MG63 (cell line): ENCODE results near the gene INTS2. TPM values are rescaled to one million over a fixed set of nuclear protein-coding genes. Genes with fewer than 3 reads are reported as not detected.
"Not testable (repeated sequence)": the region's sequence is repeated elsewhere in the genome, so short reads cannot be mapped to it uniquely, and the experiment has no call there.

ENCODE experiments used
- DNase-seq: peaks from one replicate; pipeline ENCODE4 v3.0.0-alpha.2; 2020
- H3K27me3 ChIP-seq: fragments of 250-450 bp; sonication (Bioruptor Pico); 2 replicates; pipeline ENCODE4 v1.5.1; 2020; ENCODE audit warnings: mild to moderate bottlenecking, moderate library complexity
- H3K36me3 ChIP-seq: fragments of 250-450 bp; sonication (Bioruptor Pico); 2 replicates; pipeline ENCODE4 v1.5.1; 2020; ENCODE audit warnings: mild to moderate bottlenecking, moderate library complexity
- H3K4me3 ChIP-seq: fragments of 250-450 bp; sonication (Bioruptor Pico); 2 replicates; pipeline ENCODE4 v1.5.1; 2020; ENCODE audit warnings: mild to moderate bottlenecking, moderate library complexity
- H3K9me3 ChIP-seq: fragments of 250-450 bp; sonication (Bioruptor Pico); 2 replicates; pipeline ENCODE4 v1.5.1; 2020; ENCODE audit warnings: mild to moderate bottlenecking, moderate library complexity
- total RNA-seq: library from RNA; depleted of rRNA; stranded (reverse); fragments of >200 nt; shearing (Covaris generic); gene quantifications from 2 replicates; pipeline ENCODE4 v1.2.3, GENCODE V29; 2014; ENCODE audit warnings: low replicate concordance

Gene INTS2
- total RNA-seq, 1 experiment from 2014 or later = 8.1 TPM

GRCh38 chr17:61908292-61909037 lies 19.3 kb downstream of the INTS2 start:
- H3K9me3 ChIP-seq = no peaks in the 10 kb centered on the region
- DNase-seq = no peak
- no peaks in the 10 kb centered on the region for H3K27me3 ChIP-seq
- H3K36me3 ChIP-seq = peaks cover 70% of the 10 kb centered on the region
- no peak overlapping the region for H3K4me3 ChIP-seq

- no peaks in the 10 kb centered on the region for H3K9me3 ChIP-seq
- H3K36me3 ChIP-seq = peaks cover 65% of the 10 kb centered on the region
- H3K4me3 ChIP-seq = no peak overlapping the region
- H3K27me3 ChIP-seq = no peaks in the 10 kb centered on the region
- no peak for DNase-seq
Measured at GRCh38 chr17:61907361-61907760, 20.4 kb downstream of the INTS2 start.

DNA sequence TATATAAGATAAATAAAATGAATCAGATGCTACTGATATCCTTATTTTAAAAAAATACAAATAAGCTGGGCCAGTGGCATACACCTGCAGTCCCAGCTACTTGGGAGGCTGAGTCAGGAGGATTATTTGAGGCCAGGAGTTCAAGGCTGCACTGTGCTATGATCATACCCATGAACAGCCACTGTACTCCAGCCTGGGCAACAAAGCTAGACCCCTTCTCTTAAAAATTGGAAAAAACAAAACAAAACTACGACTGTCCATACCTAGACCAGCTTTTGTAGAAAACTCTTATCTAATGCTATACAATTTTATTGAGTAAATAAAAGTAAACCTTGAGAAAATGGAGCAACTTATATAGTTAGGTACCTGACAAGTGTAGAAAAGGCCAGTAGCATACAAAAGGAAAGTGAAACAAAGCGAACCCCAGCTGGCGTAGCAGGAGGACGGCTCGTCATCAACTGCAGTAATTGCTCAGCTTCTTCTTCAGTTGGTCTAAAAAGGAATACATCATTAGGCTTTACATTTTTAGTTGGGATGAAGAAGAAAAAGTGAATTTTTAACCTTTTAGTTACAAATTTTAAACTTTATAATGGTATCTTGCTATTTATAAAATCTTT lies 23.6 kb downstream of the INTS2 start:
- no peak for DNase-seq
- Histone ChIP-seq H3K4me3 (no peak overlapping the region), H3K27me3 (no peaks in the 10 kb centered on the region), H3K36me3 (peaks cover 47% of the 10 kb centered on the region), H3K9me3 (no peaks in the 10 kb centered on the region)

GRCh38 chr17:61903251-61903650 lies 24.5 kb downstream of the INTS2 start:
- no peaks in the 10 kb centered on the region for H3K27me3 ChIP-seq
- no peak overlapping the region for H3K4me3 ChIP-seq
- H3K9me3 ChIP-seq = no peaks in the 10 kb centered on the region
- DNase-seq = no peak
- peaks cover 46% of the 10 kb centered on the region for H3K36me3 ChIP-seq

DNA sequence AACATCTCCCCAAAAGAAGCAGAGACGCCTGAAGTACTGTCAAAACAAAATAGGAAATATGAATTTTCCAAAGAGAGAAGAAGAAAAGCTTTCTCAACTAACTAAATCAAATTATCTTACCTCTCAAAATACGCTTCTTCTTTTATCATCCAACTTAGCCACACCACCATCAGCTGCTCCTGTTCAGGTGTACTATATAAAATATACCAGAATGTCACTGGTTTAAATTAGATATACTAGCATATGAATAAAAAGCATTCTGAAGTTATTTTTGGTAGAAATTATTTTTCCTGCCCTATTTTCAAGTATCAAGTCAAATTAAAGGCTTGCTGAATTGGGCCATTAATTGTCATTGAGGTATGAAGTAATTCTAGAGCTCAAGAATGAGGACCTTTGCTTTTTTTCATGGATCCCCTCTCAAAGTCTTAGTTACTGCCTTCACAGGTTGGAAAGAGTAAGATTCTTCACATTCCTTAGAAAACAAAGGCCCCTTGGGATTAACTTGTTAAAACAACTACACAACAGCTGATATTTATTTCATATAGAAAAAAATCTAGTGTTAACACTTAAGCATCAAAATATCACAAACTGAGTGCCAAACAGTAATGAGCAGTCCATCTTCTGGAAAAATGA lies 30.1 kb downstream of the INTS2 start:
- no peak overlapping the region for H3K4me3 ChIP-seq
- H3K36me3 ChIP-seq = peaks cover 34% of the 10 kb centered on the region
- no peaks in the 10 kb centered on the region for H3K27me3 ChIP-seq
- no peak for DNase-seq
- no peaks in the 10 kb centered on the region for H3K9me3 ChIP-seq

DNA sequence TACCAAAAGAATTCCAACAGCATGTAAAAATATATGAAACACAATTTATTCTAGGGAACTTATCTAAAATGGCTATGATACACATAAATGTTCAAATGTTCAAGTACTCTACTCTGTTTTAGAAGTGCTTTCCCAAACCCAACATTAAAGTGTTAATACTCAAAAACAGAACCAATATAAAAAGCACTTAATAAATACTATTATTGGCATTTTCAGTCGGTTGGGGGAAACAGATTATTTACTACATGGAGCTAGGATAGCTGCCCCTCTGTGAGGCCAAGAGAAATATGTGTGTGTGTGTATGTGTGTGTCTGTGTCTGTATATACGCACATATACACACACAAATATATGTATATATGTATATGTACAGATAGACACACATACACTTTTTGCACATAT lies 32.4 kb downstream of the INTS2 start:
- no peak overlapping the region for H3K4me3 ChIP-seq
- no peak for DNase-seq
- no peaks in the 10 kb centered on the region for H3K27me3 ChIP-seq
- peaks cover 24% of the 10 kb centered on the region for H3K36me3 ChIP-seq
- H3K9me3 ChIP-seq = no peaks in the 10 kb centered on the region

- H3K36me3 ChIP-seq = peaks cover 28% of the 10 kb centered on the region
- not testable (repeated sequence) for H3K9me3 ChIP-seq, DNase-seq, H3K4me3 ChIP-seq, H3K27me3 ChIP-seq
Measured at GRCh38 chr17:61894310-61894709, 33.5 kb downstream of the INTS2 start.

- not testable (repeated sequence) for H3K4me3 ChIP-seq, DNase-seq, H3K27me3 ChIP-seq, H3K9me3 ChIP-seq
- peaks cover 36% of the 10 kb centered on the region for H3K36me3 ChIP-seq
Measured at GRCh38 chr17:61887733-61888132, 40.0 kb downstream of the INTS2 start.

GRCh38 chr17:61885865-61886264 lies 41.9 kb downstream of the INTS2 start:
- DNase-seq = peak; percentile 41
- peaks cover 44% of the 10 kb centered on the region for H3K36me3 ChIP-seq
- not testable (repeated sequence) for H3K9me3 ChIP-seq, H3K4me3 ChIP-seq, H3K27me3 ChIP-seq

DNA sequence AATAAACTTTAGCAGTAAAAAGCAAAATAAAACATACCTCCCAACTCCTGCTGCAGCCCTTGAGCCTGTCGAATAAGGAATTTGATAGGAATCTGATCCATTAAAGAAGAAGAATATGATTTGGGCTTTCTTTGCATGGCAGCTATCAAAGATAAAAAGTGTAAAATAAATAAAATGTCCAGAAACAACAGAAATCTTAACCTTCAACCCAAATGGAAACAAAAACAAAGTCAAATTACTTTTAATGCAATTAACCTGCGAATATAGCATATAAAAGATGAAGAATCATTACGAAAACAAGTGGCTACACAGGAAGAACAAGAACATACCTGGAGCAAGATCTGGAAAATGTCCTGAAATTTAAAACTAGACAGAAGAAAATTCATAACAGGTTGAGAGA lies 42.9 kb downstream of the INTS2 start:
- Histone ChIP-seq H3K27me3 (no peaks in the 10 kb centered on the region), H3K4me3 (no peak overlapping the region), H3K36me3 (peaks cover 40% of the 10 kb centered on the region), H3K9me3 (0 out of 2 replicates have a peak, but pooled peaks cover 6% of the 10 kb centered on the region)
- DNase-seq = no peak

DNA sequence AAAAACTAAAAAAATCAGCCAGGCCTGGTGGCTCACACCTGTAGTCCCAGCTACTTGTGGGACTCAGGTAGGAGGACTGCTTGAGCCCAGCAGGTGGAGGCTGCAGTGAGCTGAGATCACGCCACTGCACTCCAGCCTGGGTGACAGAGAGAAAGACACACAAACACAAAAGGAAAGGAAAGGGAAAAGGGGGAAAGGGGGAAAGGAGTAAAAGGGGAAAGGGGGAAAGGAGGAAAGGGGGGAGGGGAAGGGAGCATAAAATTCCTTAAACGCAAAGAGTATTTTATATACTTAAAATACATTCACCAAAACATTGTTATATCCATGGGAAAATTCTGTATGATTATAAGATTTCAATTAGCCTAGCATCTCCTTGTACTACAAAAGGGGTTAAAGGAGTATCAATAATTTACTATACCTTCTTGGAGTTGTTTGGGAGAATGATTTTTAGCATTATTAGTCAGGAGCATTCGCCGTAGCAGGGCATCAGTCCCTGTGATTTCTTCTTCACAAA lies 47.1 kb downstream of the INTS2 start:
- no peak for DNase-seq
- Histone ChIP-seq H3K27me3 (no peaks in the 10 kb centered on the region), H3K9me3 (no peaks in the 10 kb centered on the region), H3K36me3 (peaks cover 34% of the 10 kb centered on the region), H3K4me3 (no peak overlapping the region)

GRCh38 chr17:61878984-61879612 lies 48.7 kb downstream of the INTS2 start:
- Histone ChIP-seq H3K9me3 (no peaks in the 10 kb centered on the region), H3K4me3 (no peak overlapping the region), H3K36me3 (peaks cover 32% of the 10 kb centered on the region), H3K27me3 (no peaks in the 10 kb centered on the region)
- no peak for DNase-seq

DNA sequence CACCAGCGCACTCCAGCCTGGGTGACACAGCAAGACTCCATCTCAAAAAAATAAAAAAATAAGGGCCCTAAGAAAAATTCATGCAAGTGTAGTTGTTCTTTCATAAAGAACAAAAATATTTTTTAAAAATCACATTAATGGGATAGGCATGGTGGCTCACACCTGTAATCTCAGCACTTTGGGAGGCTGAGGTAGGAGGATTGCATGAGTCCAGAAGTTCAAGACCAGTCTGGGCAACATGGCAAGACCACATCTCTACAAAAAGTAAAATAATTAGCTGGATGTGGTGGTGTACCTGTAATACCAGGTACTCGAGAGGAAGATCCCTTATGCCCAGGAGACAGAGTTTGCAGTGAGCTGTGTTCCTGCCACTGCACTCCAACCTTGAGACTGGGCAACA lies 49.3 kb downstream of the INTS2 start:
- Histone ChIP-seq H3K9me3 (no peaks in the 10 kb centered on the region), H3K4me3 (no peak overlapping the region), H3K36me3 (peaks cover 32% of the 10 kb centered on the region), H3K27me3 (no peaks in the 10 kb centered on the region)
- DNase-seq = no peak

- H3K36me3 ChIP-seq = peaks cover 32% of the 10 kb centered on the region
- H3K4me3 ChIP-seq = no peak overlapping the region
- no peaks in the 10 kb centered on the region for H3K9me3 ChIP-seq
- no peaks in the 10 kb centered on the region for H3K27me3 ChIP-seq
- DNase-seq = no peak
Measured at GRCh38 chr17:61877837-61878236, 49.9 kb downstream of the INTS2 start.

DNA sequence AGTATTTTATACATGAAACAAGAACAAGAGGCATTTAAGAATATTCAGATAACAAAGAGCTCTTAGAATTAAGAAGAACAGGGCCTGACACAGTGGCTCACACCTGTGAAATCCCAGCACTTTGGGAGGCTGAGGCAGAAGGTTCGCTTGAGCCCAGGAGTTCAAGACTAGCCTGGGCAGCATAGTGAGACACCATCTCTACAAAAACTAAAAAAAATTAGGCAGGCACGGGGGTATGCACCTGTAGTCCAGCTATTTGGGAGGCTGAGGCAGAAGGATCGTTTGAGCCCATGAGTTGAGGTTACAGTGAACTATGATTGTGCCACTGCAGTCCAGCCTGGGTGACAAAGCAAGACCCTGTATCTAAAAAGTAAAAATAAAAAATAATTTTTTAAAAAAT lies 52.0 kb downstream of the INTS2 start:
- Histone ChIP-seq H3K9me3 (no peaks in the 10 kb centered on the region), H3K4me3 (no peak overlapping the region), H3K36me3 (peaks cover 35% of the 10 kb centered on the region), H3K27me3 (no peaks in the 10 kb centered on the region)
- no peak for DNase-seq

DNA sequence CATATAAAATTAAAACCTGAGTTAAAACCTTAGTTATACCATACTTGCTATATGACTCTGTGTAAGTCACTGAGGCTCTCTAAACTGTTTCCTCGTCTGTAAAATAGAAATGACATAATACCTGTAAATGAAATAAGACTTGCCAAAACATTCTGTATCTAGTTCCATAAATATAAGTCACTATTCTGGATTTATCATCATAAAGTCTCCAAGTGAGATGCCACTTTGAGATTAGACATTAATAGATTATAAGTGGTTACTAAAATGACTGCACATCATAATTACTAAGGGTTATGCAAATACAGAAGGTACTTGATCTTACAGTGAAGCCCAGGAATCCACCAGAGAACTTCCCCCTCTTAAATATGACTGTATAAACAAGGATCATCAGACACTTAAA lies 52.5 kb downstream of the INTS2 start:
- Histone ChIP-seq H3K27me3 (no peaks in the 10 kb centered on the region), H3K9me3 (no peaks in the 10 kb centered on the region), H3K36me3 (peaks cover 36% of the 10 kb centered on the region), H3K4me3 (no peak overlapping the region)
- DNase-seq = no peak

DNA sequence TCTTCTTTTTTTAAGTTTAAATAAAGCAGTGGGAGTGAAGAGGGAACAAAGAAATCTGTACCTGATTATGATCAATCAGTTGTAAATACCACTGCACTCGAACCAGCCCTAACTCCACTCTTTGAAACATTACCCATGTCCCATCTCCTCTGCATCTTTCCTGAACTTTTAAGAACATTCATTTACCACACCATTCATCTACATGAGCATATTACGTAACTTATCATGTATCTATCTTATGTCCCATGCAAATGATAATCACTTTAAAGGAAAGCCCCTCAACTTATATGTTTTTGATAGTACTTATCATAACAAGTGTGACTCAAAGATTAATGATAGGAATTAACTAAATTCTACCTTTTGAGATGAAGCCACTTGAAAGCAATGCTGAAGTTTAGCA lies 53.7 kb downstream of the INTS2 start:
- Histone ChIP-seq H3K36me3 (peaks cover 35% of the 10 kb centered on the region), H3K27me3 (no peaks in the 10 kb centered on the region)

More for the DNA sequence above, 53.7 kb downstream of the INTS2 start:
- DNase-seq = no peak
- Histone ChIP-seq H3K9me3 (no peaks in the 10 kb centered on the region), H3K4me3 (no peak overlapping the region)
